Activated naive CD4-positive, alpha-beta T cell treated with anti-CD3 and anti-CD28 coated beads, Interleukin-2, amount 50 U/mL, for 72 hours (primary cell): ENCODE measurements around the gene EGFL8. TPM values are rescaled to one million over a fixed set of nuclear protein-coding genes. Genes with fewer than 3 reads are reported as not detected.
A peak's percentile ranks its signal among the peaks of the same experiment; 100 is the strongest.

Source experiments
- ATAC-seq, 2 donors: fragments of 150-1000 bp; cut with Tn5 transposase; 2 replicates each; pipeline ENCODE4 v1.10.0; 2021; ENCODE audit warnings: mild to moderate bottlenecking in 2 of 2, moderate library complexity in 2 of 2
- DNase-seq, 2 donors: peaks; one replicate each; pipeline ENCODE4 v3.0.0; 2021 to 2022; ENCODE audit warnings: low spot score in 2 of 2
- H3K27ac Mint-ChIP-seq, 2 donors: one replicate each; pipeline ENCODE4 v1.8.0; 2022; ENCODE audit warnings: mild to moderate bottlenecking in 2 of 2, mixed read lengths in 2 of 2
- H3K36me3 Mint-ChIP-seq, 2 donors: one replicate each; pipeline ENCODE4 v1.8.0; 2022; ENCODE audit warnings: mixed read lengths in 2 of 2
- H3K9me3 Mint-ChIP-seq, 2 donors: one replicate each; pipeline ENCODE4 v1.8.0; 2022; ENCODE audit warnings: mixed read lengths in 2 of 2
- total RNA-seq, 2 donors: library from RNA; stranded (reverse); gene quantifications; one replicate each; pipeline ENCODE4 v1.2.3, GENCODE V29; 2022

The EGFL8 gene
- total RNA-seq, 2 donors from 2014 or later: 13.4 to 14.5 TPM

- Mint-ChIP-seq H3K36me3 (no peaks in the 10 kb centered on the region), H3K27ac (peak overlapping the region in 1 of 2 donors; percentile 14), H3K9me3 (no peaks in the 10 kb centered on the region)
- no peak for ATAC-seq
- DNase-seq: no peak
Observed at GRCh38 chr6:32216285-32216684, 51.9 kb downstream of the EGFL8 start.

DNA sequence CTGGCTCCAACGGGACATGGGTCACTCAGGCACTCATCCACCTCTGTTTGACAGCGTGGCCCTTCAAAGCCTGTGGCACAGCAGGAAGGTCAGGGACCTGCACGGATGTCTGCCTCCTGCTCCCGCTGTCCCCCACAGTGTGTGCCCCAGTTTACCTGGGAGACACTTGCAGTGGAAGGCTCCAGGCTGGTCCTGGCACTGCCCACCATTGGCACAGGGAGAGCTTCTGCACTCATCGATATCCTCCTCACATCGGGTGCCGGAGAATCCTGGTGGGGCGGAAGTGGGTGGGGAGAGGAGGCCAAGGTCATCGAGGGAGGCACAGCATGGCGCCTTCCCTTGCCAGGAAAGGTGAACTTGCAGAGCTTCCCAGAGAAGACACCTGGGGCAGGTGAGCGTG is 52.6 kb downstream of the EGFL8 start:
- no peak overlapping the region for H3K27ac Mint-ChIP-seq
- no peaks in the 10 kb centered on the region for H3K36me3 Mint-ChIP-seq
- ATAC-seq (no peak), DNase-seq (no peak)
- H3K9me3 Mint-ChIP-seq: no peaks in the 10 kb centered on the region

Other genes starting within 250 kb of the EGFL8 start
- 1 to 10 TPM in 1 of 2 donors, under 1 TPM in 1; 0.53 to 5.2 TPM for gene C2, start 236.9 kb upstream of the EGFL8 start, total RNA-seq
- gene CFB, start 218.5 kb upstream of the EGFL8 start, total RNA-seq: 1 to 10 TPM; 1.9 to 3.6 TPM
- gene NELFE, start 205.6 kb upstream of the EGFL8 start, total RNA-seq: 10 to 100 TPM; 69.7 to 70.9 TPM
- 100 to 1,000 TPM in 1 of 2 donors, 10 to 100 TPM in 1; 91.8 to 115 TPM for gene SKIC2, start 205.4 kb upstream of the EGFL8 start, total RNA-seq
- gene DXO, start 192.5 kb upstream of the EGFL8 start, total RNA-seq: 10 to 100 TPM; 16.2 to 18.5 TPM
- 1 to 10 TPM; 4.1 to 8.1 TPM for gene C4A, start 182.5 kb upstream of the EGFL8 start, total RNA-seq
- 1 to 10 TPM; 3.9 to 5.2 TPM for gene C4B, start 149.8 kb upstream of the EGFL8 start, total RNA-seq
- gene CYP21A2, start 126.2 kb upstream of the EGFL8 start, total RNA-seq: under 1 TPM; 0.32 to 0.49 TPM
- gene TNXB, start 55.3 kb upstream of the EGFL8 start, total RNA-seq: 10 to 100 TPM; 10.1 to 30.4 TPM
- gene ATF6B, start 36.3 kb upstream of the EGFL8 start, total RNA-seq: 100 to 1,000 TPM in 1 of 2 donors, 10 to 100 TPM in 1; 87.5 to 101 TPM
- gene FKBPL, start 34.3 kb upstream of the EGFL8 start, total RNA-seq: 10 to 100 TPM in 1 of 2 donors, 1 to 10 TPM in 1; 9.3 to 15.8 TPM
- gene PRRT1, start 12.7 kb upstream of the EGFL8 start, total RNA-seq: under 1 TPM; 0.77 to 0.84 TPM
- gene PPT2, start 10.5 kb upstream of the EGFL8 start, total RNA-seq: 10 to 100 TPM; 13.6 to 18.7 TPM
- gene AGPAT1, start 11.5 kb downstream of the EGFL8 start, total RNA-seq: 10 to 100 TPM; 33.2 to 35.0 TPM
- 10 to 100 TPM; 62.6 to 86.2 TPM for gene RNF5, start 13.8 kb downstream of the EGFL8 start, total RNA-seq
- gene AGER, start 19.7 kb downstream of the EGFL8 start, total RNA-seq: 10 to 100 TPM; 21.6 to 26.3 TPM
- 10 to 100 TPM; 65.4 to 88.7 TPM for gene PBX2, start 25.6 kb downstream of the EGFL8 start, total RNA-seq
- gene GPSM3, start 28.0 kb downstream of the EGFL8 start, total RNA-seq: 100 to 1,000 TPM in 1 of 2 donors, 10 to 100 TPM in 1; 84.9 to 151 TPM
- gene NOTCH4, start 59.5 kb downstream of the EGFL8 start, total RNA-seq: under 1 TPM; 0.64 to 0.70 TPM
- not detected for gene TSBP1, start 207.3 kb downstream of the EGFL8 start, total RNA-seq
- not detected for gene BTNL2, start 242.6 kb downstream of the EGFL8 start, total RNA-seq